ENCODE measurements around the gene TMED8. TPM values are rescaled to one million over a fixed set of nuclear protein-coding genes. Genes with fewer than 3 reads are reported as not detected.
"Not testable (repeated sequence)": the region's sequence is repeated elsewhere in the genome, so short reads cannot be mapped to it uniquely, and the experiment has no call there.

The TMED8 gene
- total RNA-seq, 1 donor = 12.5 TPM

- no peak overlapping the region for H3K4me3 ChIP-seq (ENCODE audit: low read depth, low read length)
- TF ChIP-seq, protein P1, sequence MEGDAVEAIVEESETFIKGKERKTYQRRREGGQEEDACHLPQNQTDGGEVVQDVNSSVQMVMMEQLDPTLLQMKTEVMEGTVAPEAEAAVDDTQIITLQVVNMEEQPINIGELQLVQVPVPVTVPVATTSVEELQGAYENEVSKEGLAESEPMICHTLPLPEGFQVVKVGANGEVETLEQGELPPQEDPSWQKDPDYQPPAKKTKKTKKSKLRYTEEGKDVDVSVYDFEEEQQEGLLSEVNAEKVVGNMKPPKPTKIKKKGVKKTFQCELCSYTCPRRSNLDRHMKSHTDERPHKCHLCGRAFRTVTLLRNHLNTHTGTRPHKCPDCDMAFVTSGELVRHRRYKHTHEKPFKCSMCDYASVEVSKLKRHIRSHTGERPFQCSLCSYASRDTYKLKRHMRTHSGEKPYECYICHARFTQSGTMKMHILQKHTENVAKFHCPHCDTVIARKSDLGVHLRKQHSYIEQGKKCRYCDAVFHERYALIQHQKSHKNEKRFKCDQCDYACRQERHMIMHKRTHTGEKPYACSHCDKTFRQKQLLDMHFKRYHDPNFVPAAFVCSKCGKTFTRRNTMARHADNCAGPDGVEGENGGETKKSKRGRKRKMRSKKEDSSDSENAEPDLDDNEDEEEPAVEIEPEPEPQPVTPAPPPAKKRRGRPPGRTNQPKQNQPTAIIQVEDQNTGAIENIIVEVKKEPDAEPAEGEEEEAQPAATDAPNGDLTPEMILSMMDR (IDR thresholded peaks at IDR 0.05; ENCODE audit: insufficient read depth, low read depth, low read length) = no peak
Measured at GRCh38 chr14:77324289-77324688, 52.6 kb downstream of the TMED8 start.

DNA sequence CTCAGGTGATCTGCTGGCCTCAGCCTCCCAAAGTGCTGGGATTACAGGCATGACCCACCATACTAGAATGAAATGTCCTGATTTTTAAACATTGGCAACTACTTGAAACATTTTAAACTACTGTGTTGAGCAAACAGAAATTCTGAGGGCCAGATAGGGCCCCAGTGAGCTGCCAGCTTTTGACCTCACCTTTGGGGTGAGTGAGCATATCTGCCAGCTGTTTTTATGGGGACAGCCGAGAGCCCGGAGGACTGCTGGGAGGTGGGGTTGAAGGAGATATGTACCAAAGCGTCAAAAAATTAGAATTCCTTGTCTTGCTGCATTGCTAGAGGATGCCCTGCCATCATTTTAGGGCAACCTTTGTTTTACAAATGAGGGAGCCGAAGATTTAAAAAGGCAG, 53.3 kb downstream of the TMED8 start:
- TF ChIP-seq, protein P1 (IDR thresholded peaks at IDR 0.05; ENCODE audit: insufficient read depth, low read depth, low read length) = no peak
- H3K4me3 ChIP-seq (ENCODE audit: low read depth, low read length) = no peak overlapping the region
- DNase-seq (ENCODE audit: low read depth) = no peak

More at GRCh38 chr14:77324289-77324688, 52.6 kb downstream of the TMED8 start:
- no peak for DNase-seq (ENCODE audit: low read depth)

DNA sequence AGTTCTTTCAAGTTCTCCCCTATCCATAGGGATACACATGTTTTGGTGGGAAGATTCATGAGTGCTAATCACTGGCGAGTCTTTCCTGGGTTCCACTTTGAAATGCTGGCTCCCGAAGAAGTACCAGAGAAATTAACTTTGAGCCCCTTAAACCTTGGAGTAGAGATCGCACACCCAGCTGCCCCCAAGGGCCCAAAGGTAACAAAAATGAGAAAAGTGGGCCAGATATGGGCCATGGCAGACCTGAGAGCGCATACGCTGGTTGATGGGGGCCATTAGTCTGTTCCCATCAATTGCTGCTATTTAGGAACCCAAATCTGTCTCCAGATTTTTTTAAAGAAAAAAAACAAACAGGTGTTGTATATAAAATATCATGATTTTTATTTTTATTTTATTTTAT, 53.9 kb downstream of the TMED8 start:
- no peak overlapping the region for H3K4me3 ChIP-seq (ENCODE audit: low read depth, low read length)
- DNase-seq (ENCODE audit: low read depth) = no peak
- TF ChIP-seq, protein P1 (IDR thresholded peaks at IDR 0.05; ENCODE audit: insufficient read depth, low read depth, low read length) = no peak

- TF ChIP-seq, protein P1 (IDR thresholded peaks at IDR 0.05; ENCODE audit: insufficient read depth, low read depth, low read length) = no peak
- no peak for DNase-seq (ENCODE audit: low read depth)
- peak overlapping the region; percentile 82 for H3K4me3 ChIP-seq (ENCODE audit: low read depth, low read length)
Measured at GRCh38 chr14:77322250-77322902, 54.5 kb downstream of the TMED8 start.

GRCh38 chr14:77320238-77320935, 56.5 kb downstream of the TMED8 start, which contains the start of gene POMT2:
TSS of gene POMT2 (minus strand) at chr14:77320883. CDS start at chr14:77320681, 202 bp downstream.
- DNase-seq (ENCODE audit: low read depth) = peak; percentile 90

DNA sequence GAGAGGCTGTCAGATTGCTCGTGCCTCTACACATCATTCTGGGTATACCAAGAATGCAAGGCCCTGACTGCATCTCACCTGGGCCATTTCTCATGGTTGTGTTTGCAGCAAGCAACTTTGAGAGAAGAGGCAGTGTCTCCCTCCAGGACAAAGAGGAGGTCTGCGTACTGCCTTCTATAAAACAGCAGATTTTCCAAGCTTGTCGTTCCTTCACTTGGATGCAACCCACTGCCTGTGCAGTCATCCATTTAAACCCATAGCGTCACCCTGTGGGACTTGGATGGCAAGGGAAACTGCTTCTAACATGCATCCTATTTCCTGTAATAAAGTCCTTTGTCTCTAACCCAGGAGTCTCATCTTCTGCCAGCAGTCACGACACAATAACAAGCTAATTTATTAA, 57.5 kb downstream of the TMED8 start:
- TF ChIP-seq, protein P1 (IDR thresholded peaks at IDR 0.05; ENCODE audit: insufficient read depth, low read depth, low read length) = no peak
- no peak overlapping the region for H3K4me3 ChIP-seq (ENCODE audit: low read depth, low read length)
- DNase-seq (ENCODE audit: low read depth) = no peak

More at GRCh38 chr14:77320238-77320935, 56.5 kb downstream of the TMED8 start, which contains the start of gene POMT2:
- H3K4me3 ChIP-seq (ENCODE audit: low read depth, low read length) = peak within 1 kb of the TSS; percentile 82
- TF ChIP-seq, protein P1 (IDR thresholded peaks at IDR 0.05; ENCODE audit: insufficient read depth, low read depth, low read length) = peak; percentile 31

GRCh38 chr14:77318756-77319155, 58.1 kb downstream of the TMED8 start:
- H3K4me3 ChIP-seq (ENCODE audit: low read depth, low read length); DNase-seq (ENCODE audit: low read depth): not testable (repeated sequence)

All from fibroblast of villous mesenchyme (primary cell).